Nucleus accumbens (tissue), 56 donors: Measurements from ENCODE around the gene IDI2.
"Not testable (repeated sequence)": the region's sequence is repeated elsewhere in the genome, so short reads cannot be mapped to it uniquely, and the experiment has no call there.

Source experiments
- DNase-seq, 56 donors: peaks; one replicate each; lab custom pipeline; 2025; lab: John Stamatoyannopoulos, UW

IDI2 gene

GRCh38 chr10:1010703-1011102 is 15.0 kb downstream of the IDI2 start:
- no peak for DNase-seq

- DNase-seq, result not testable (repeated sequence)
Measured at GRCh38 chr10:1009947-1010346, 15.7 kb downstream of the IDI2 start.

GRCh38 chr10:1009071-1009494 is 16.6 kb downstream of the IDI2 start:
- DNase-seq, result no peak

GRCh38 chr10:1007583-1007982 is 18.1 kb downstream of the IDI2 start:
- no peak for DNase-seq

- no peak for DNase-seq
Measured at GRCh38 chr10:1006573-1006972, 19.1 kb downstream of the IDI2 start.

GRCh38 chr10:1003884-1004670 is 21.6 kb downstream of the IDI2 start:
- DNase-seq, result no peak

GRCh38 chr10:1002425-1003006 is 23.1 kb downstream of the IDI2 start:
- DNase-seq, result no peak

GRCh38 chr10:997266-998022 is 28.2 kb downstream of the IDI2 start:
- DNase-seq, result no peak

- DNase-seq, result no peak
Measured at GRCh38 chr10:996031-996430, 29.6 kb downstream of the IDI2 start.

- DNase-seq, result no peak
Measured at GRCh38 chr10:995559-995926, 30.1 kb downstream of the IDI2 start.

GRCh38 chr10:994836-995558 is 30.7 kb downstream of the IDI2 start:
- no peak for DNase-seq

- no peak for DNase-seq
Measured at GRCh38 chr10:992871-993270, 32.8 kb downstream of the IDI2 start.

- no peak for DNase-seq
Measured at GRCh38 chr10:992467-992866, 33.2 kb downstream of the IDI2 start.

GRCh38 chr10:990808-991207 is 34.9 kb downstream of the IDI2 start:
- DNase-seq, result no peak

- DNase-seq, result peak in 2 of 56 donors; percentile 41 to 58
Measured at GRCh38 chr10:988667-989545, 36.8 kb downstream of the IDI2 start.

GRCh38 chr10:987870-988666 is 37.6 kb downstream of the IDI2 start, which contains the start of gene GTPBP4:
Gene GTPBP4, plus strand, starts transcription at chr10:988434. Its CDS starts 46 bp downstream, at chr10:988480.
- DNase-seq, result peak; percentile 43 to 99 (median 94)

- no peak for DNase-seq
Measured at GRCh38 chr10:987620-987869, 38.1 kb downstream of the IDI2 start.

- peak in 1 of 56 donors; percentile 27 for DNase-seq
Measured at GRCh38 chr10:986881-987619, 38.6 kb downstream of the IDI2 start.
